Tibial nerve (tissue), 4 donors: ENCODE measurements around the gene ZNF471.

ENCODE experiments used
- EP300 ChIP-seq, 2 donors: sonication (generic); formaldehyde crosslinking; IDR thresholded peaks; one replicate each; pipeline ENCODE4 v1.6.1; 2017; ENCODE audit warnings: antibody characterized with exemption in 2 of 2, mild to moderate bottlenecking in 1 of 2
- TF ChIP-seq, protein P1 (sequence below), 5 experiments: fragments of 200-600 bp in 3 of 5; fragments of 450-650 bp in 2 of 5; sonication (generic) in 3 of 5; IDR thresholded peaks; one replicate each; pipeline ENCODE4 v1.5.1; 2016 to 2019; ENCODE audit warnings: antibody characterized with exemption in 5 of 5, mild to moderate bottlenecking in 3 of 5, moderate library complexity in 2 of 5

DNA sequence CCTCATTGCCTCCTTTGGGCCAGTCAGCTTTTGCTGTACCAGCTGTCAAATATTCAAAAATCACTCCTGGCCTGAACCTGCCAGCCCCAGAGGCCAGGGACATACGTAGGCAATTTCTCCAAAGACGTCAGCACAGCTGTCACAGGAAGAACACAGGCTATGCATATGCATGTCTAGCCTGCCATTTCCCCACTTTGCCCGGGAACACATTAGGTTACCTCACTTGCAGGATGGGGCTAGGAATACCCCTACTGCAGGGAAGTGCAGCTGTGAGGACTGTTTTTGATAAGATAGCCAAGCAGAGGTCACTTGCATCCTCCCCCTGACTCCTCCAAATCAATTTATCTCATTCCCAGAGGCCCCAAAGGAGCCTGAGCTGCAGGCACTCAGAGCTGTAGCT, 33.3 kb upstream of the ZNF471 start:
- TF ChIP-seq, protein P1, sequence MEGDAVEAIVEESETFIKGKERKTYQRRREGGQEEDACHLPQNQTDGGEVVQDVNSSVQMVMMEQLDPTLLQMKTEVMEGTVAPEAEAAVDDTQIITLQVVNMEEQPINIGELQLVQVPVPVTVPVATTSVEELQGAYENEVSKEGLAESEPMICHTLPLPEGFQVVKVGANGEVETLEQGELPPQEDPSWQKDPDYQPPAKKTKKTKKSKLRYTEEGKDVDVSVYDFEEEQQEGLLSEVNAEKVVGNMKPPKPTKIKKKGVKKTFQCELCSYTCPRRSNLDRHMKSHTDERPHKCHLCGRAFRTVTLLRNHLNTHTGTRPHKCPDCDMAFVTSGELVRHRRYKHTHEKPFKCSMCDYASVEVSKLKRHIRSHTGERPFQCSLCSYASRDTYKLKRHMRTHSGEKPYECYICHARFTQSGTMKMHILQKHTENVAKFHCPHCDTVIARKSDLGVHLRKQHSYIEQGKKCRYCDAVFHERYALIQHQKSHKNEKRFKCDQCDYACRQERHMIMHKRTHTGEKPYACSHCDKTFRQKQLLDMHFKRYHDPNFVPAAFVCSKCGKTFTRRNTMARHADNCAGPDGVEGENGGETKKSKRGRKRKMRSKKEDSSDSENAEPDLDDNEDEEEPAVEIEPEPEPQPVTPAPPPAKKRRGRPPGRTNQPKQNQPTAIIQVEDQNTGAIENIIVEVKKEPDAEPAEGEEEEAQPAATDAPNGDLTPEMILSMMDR (IDR thresholded peaks at IDR 0.05), result no peak
- TF ChIP-seq EP300 (IDR thresholded peaks at IDR 0.05), result no peak
